HEK293 (cell line): ENCODE data around the gene GPR22.

Experiments
- OSR2 ChIP-seq: fragments of 450-650 bp; formaldehyde crosslinking; IDR thresholded peaks from 2 replicates; pipeline ENCODE4 v1.5.1; 2016; ENCODE audit warnings: missing biosample characterization, missing genetic modification characterization
- REPIN1 ChIP-seq: fragments of 450-650 bp; formaldehyde crosslinking; IDR thresholded peaks from 2 replicates; pipeline ENCODE4 v1.5.1; 2017; ENCODE audit warnings: missing biosample characterization, missing genetic modification characterization, low read depth
- YY1 ChIP-seq: fragments of 450-650 bp; formaldehyde crosslinking; IDR thresholded peaks from 2 replicates; pipeline ENCODE4 v1.5.1; 2018; ENCODE audit warnings: missing biosample characterization, missing genetic modification characterization
- ZBTB1 ChIP-seq: fragments of 450-650 bp; formaldehyde crosslinking; IDR thresholded peaks from 2 replicates; pipeline ENCODE4 v1.5.1; 2016; ENCODE audit warnings: missing biosample characterization, missing genetic modification characterization
- ZNF266 ChIP-seq: fragments of 450-650 bp; formaldehyde crosslinking; IDR thresholded peaks from 2 replicates; pipeline ENCODE4 v1.5.1; 2016; ENCODE audit warnings: missing biosample characterization, missing genetic modification characterization, low read depth
- TF ChIP-seq, protein P1 (sequence below): fragments of 450-650 bp; formaldehyde crosslinking; IDR thresholded peaks from 2 replicates; pipeline ENCODE4 v1.5.1; 2016; ENCODE audit warnings: missing biosample characterization, missing genetic modification characterization

DNA sequence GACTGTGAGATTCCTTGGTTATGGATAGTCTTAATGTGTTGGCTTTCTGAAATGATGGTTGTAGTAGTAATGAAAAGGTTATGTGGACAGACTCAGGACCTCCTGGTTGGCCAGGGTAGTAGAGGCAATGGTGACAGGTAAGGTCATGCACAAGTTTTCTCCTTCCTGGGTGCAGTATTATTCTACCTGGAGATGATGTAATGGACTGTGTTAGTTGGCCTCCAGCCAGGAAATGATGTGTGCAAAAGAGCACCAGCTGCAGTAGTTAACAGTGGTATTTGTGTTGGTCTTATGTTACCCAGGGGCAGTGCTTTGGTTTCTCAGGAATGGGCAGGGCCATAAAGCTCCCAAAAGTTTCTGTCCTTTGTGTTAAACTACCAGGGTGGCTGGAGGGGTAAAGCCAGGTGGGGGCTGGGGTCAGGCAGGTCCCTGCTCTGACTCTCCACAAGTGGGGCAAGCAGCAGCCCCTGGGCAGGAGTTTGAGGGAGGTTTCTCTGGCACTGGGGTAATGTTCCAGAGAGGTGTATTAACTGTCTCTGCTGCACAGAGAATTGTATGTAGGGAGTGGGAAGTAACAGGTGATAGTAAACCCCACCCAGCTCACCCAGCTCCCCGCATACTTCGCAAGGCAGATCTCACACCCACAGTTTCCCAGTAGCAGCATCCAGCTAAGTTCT, 36.3 kb downstream of the GPR22 start:
- no peak for TF ChIP-seq ZBTB1 (tag by site-specific recombination)
- TF ChIP-seq, protein P1, sequence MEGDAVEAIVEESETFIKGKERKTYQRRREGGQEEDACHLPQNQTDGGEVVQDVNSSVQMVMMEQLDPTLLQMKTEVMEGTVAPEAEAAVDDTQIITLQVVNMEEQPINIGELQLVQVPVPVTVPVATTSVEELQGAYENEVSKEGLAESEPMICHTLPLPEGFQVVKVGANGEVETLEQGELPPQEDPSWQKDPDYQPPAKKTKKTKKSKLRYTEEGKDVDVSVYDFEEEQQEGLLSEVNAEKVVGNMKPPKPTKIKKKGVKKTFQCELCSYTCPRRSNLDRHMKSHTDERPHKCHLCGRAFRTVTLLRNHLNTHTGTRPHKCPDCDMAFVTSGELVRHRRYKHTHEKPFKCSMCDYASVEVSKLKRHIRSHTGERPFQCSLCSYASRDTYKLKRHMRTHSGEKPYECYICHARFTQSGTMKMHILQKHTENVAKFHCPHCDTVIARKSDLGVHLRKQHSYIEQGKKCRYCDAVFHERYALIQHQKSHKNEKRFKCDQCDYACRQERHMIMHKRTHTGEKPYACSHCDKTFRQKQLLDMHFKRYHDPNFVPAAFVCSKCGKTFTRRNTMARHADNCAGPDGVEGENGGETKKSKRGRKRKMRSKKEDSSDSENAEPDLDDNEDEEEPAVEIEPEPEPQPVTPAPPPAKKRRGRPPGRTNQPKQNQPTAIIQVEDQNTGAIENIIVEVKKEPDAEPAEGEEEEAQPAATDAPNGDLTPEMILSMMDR (tag by site-specific recombination) = no peak
- no peak for TF ChIP-seq REPIN1
- TF ChIP-seq ZNF266 (tag by site-specific recombination) = no peak
- TF ChIP-seq YY1 (tag by site-specific recombination) = no peak
- peak; percentile 63 for TF ChIP-seq OSR2 (tag by site-specific recombination)
